IMR-90 (cell line): ENCODE measurements around the gene HGF. TPM values are rescaled to one million over a fixed set of nuclear protein-coding genes. Genes with fewer than 3 reads are reported as not detected.

Experiments
- ATAC-seq: fragments of 200-7000 bp; cut with Tn5 transposase; 2 replicates; pipeline ENCODE4 v1.9.1; 2020; ENCODE audit warnings: low read depth, mild to moderate bottlenecking, moderate library complexity
- BruUV-seq: library from RNA; stranded (reverse); fragments of 400-500 nt; replicated peaks from 2 replicates; lab custom pipeline; 2021; lab: Mats Ljungman, UMichigan
- CTCF ChIA-PET: fragments of 300-600 bp; formaldehyde crosslinking; extraction: SDS; loops from one replicate; lab custom pipeline; 2021; ENCODE audit warnings: antibody characterized with exemption; lab: Yijun Ruan, JAX
- POLR2A ChIA-PET: fragments of 300-600 bp; sonication (Branson Sonifier 250); formaldehyde crosslinking; loops from one replicate; lab custom pipeline; 2022; ENCODE audit warnings: antibody characterized with exemption; ENCODE audit not compliant: unreplicated experiment; lab: Charles Lee
- DNase-seq: peaks from one replicate; pipeline ENCODE4 v3.0.0; 2013
- H2AFZ ChIP-seq: replicated peaks from 2 replicates; pipeline ENCODE3; 2013; ENCODE audit warnings: low read length, mild to moderate bottlenecking; ENCODE audit not compliant: poor library complexity
- H2AK5ac ChIP-seq: 2 replicates; pipeline ENCODE4 v1.6.1; 2013; ENCODE audit warnings: low read depth, low read length, inconsistent platforms
- H2AK9ac ChIP-seq: replicated peaks from 2 replicates; pipeline ENCODE3; 2013; ENCODE audit warnings: mild to moderate bottlenecking, low read depth, low read length, moderate library complexity; ENCODE audit not compliant: poor library complexity
- H2BK120ac ChIP-seq: 2 replicates; pipeline ENCODE4 v1.6.1; 2013; ENCODE audit warnings: low read depth, low read length, inconsistent platforms
- H2BK15ac ChIP-seq: 3 replicates; pipeline ENCODE4 v1.6.1; 2013; ENCODE audit warnings: low read depth, low read length, inconsistent platforms
- H2BK20ac ChIP-seq: 2 replicates; pipeline ENCODE4 v1.6.1; 2013; ENCODE audit warnings: low read depth, mild to moderate bottlenecking, inconsistent platforms, low read length, moderate library complexity
- H2BK5ac ChIP-seq: 2 replicates; pipeline ENCODE4 v1.6.1; 2013; ENCODE audit warnings: mild to moderate bottlenecking, low read depth, low read length, inconsistent platforms; ENCODE audit not compliant: poor library complexity, severe bottlenecking
- H3K14ac ChIP-seq: replicated peaks from 2 replicates; pipeline ENCODE4 v1.6.1; 2013; ENCODE audit warnings: low read depth, low read length, inconsistent platforms
- H3K18ac ChIP-seq: 2 replicates; pipeline ENCODE4 v1.6.1; 2013; ENCODE audit warnings: low read depth, low read length, control low read depth
- H3K23ac ChIP-seq: 2 replicates; pipeline ENCODE4 v1.6.1; 2013; ENCODE audit warnings: low read depth, low read length, inconsistent platforms
- H3K27ac ChIP-seq: 2 replicates; pipeline ENCODE4 v1.5.1; 2013; ENCODE audit warnings: mild to moderate bottlenecking, control low read depth, low read length; ENCODE audit not compliant: insufficient read depth
- H3K27me3 ChIP-seq: 2 replicates; pipeline ENCODE4 v1.6.1; 2013; ENCODE audit warnings: low read length; ENCODE audit not compliant: control insufficient read depth, insufficient read depth
- H3K36me3 ChIP-seq: 2 replicates; pipeline ENCODE4 v1.6.1; 2013; ENCODE audit warnings: low read length, mixed read lengths; ENCODE audit not compliant: control insufficient read depth, insufficient read depth
- H3K4ac ChIP-seq: 2 replicates; pipeline ENCODE4 v1.6.1; 2013; ENCODE audit warnings: low read depth, low read length, inconsistent platforms
- H3K4me1 ChIP-seq: 2 replicates; pipeline ENCODE4 v1.6.1; 2013; ENCODE audit warnings: low read length, mixed read lengths; ENCODE audit not compliant: control insufficient read depth, insufficient read depth
- H3K4me2 ChIP-seq: 2 replicates; pipeline ENCODE4 v1.6.1; 2013; ENCODE audit warnings: low read depth, mild to moderate bottlenecking, control low read depth, low read length, moderate library complexity
- H3K4me3 ChIP-seq: 2 replicates; pipeline ENCODE4 v1.5.1; 2013; ENCODE audit warnings: low read depth, mild to moderate bottlenecking, control low read depth, low read length, moderate library complexity; ENCODE audit not compliant: insufficient read depth
- H3K56ac ChIP-seq: 2 replicates; pipeline ENCODE4 v1.6.1; 2013; ENCODE audit warnings: low read length, inconsistent platforms; ENCODE audit not compliant: insufficient read depth; ENCODE audit errors: extremely low read depth
- H3K79me1 ChIP-seq, 2 experiments: 2 replicates each; pipeline ENCODE4 v1.6.1; 2013; ENCODE audit warnings: low read length in 2 of 2, inconsistent platforms in 1 of 2, low read depth in 1 of 2
- H3K9ac ChIP-seq: 2 replicates; pipeline ENCODE4 v1.6.1; 2013; ENCODE audit warnings: low read depth, low read length, control low read depth
- H3K9me1 ChIP-seq: 2 replicates; pipeline ENCODE4 v1.6.1; 2013; ENCODE audit warnings: low read length, inconsistent platforms; ENCODE audit not compliant: insufficient read depth
- H3K9me3 ChIP-seq: 2 replicates; pipeline ENCODE4 v1.6.1; 2013; ENCODE audit warnings: low read length; ENCODE audit not compliant: control insufficient read depth, insufficient read depth
- H4K20me1 ChIP-seq: 2 replicates; pipeline ENCODE4 v1.6.1; 2013; ENCODE audit warnings: low read length, inconsistent platforms; ENCODE audit not compliant: insufficient read depth
- H4K5ac ChIP-seq: 2 replicates; pipeline ENCODE4 v1.6.1; 2013; ENCODE audit warnings: mild to moderate bottlenecking, low read depth, low read length, control low read depth
- H4K8ac ChIP-seq, 2 experiments: 2 replicates each; pipeline ENCODE4 v1.6.1; 2013; ENCODE audit warnings: low read depth in 2 of 2, low read length in 2 of 2, control low read depth in 1 of 2, inconsistent platforms in 1 of 2
- H4K91ac ChIP-seq: 2 replicates; pipeline ENCODE4 v1.6.1; 2013; ENCODE audit warnings: low read depth, low read length, inconsistent platforms; ENCODE audit not compliant: insufficient read depth
- CEBPB ChIP-seq: IDR thresholded peaks from 2 replicates; pipeline ENCODE4 v1.6.1; 2012; ENCODE audit warnings: low read depth, low read length, improper control_type of control experiment
- MAFK ChIP-seq: IDR thresholded peaks from 2 replicates; pipeline ENCODE4 v1.6.1; 2012; ENCODE audit warnings: low read depth, low read length, improper control_type of control experiment
- MXI1 ChIP-seq: IDR thresholded peaks from 2 replicates; pipeline ENCODE4 v1.6.1; 2012; ENCODE audit warnings: low read depth, mild to moderate bottlenecking, low read length, moderate library complexity, borderline replicate concordance
- WGBS, 2 experiments: methylation state at CpG; one replicate each; pipeline versions ENCODE4 v1.1.5 to v1.1.7; 2013; ENCODE audit warnings: missing lambda C conversion rate in 2 of 2; ENCODE audit not compliant: insufficient read length in 1 of 2; ENCODE audit errors: extremely low coverage in 2 of 2; 5-methylcytosine and 5-hydroxymethylcytosine counted together
- dilution Hi-C: fragments of 300-500 bp; cut with HindIII; formaldehyde crosslinking; loops from one replicate; pipeline ENCODE4 v1.14.3; 2018; ENCODE audit warnings: low sequenced_read_pairs; ENCODE audit not compliant: unreplicated experiment
- in situ Hi-C: fragments of 300-500 bp; cut with MboI; formaldehyde crosslinking; loops from 3 replicates; pipeline ENCODE4 v1.14.3; 2019; ENCODE audit warnings: low sequenced_read_pairs, inconsistent platforms, mixed read lengths
- intact Hi-C: fragments of 100-400 bp; cut with micrococcal nuclease; formaldehyde crosslinking; loops from 2 replicates; pipeline ENCODE4 v1.10.0; 2022
- polyA plus RNA-seq, 3 experiments: library from polyadenylated mRNA; depleted of rRNA; stranded (reverse); fragments of >200 nt; gene quantifications; 2 replicates each; pipeline ENCODE4 v1.2.3, GENCODE V29; 2012; ENCODE audit warnings: low replicate concordance in 1 of 3
- total RNA-seq: library from RNA; depleted of rRNA; stranded (reverse); fragments of >200 nt; gene quantifications from 2 replicates; pipeline ENCODE4 v1.2.3, GENCODE V29; 2012
- TF ChIP-seq, protein P1 (sequence below): fragments of 150-350 bp; IDR thresholded peaks from 2 replicates; pipeline ENCODE4 v1.6.1; 2017; ENCODE audit warnings: mild to moderate bottlenecking, antibody characterized with exemption, low read length, low read depth

HGF gene
- total and polyA plus RNA-seq, 2 of the 4 experiments (the other 2 are of a cell fraction) = 16.8 to 50.9 TPM

DNA sequence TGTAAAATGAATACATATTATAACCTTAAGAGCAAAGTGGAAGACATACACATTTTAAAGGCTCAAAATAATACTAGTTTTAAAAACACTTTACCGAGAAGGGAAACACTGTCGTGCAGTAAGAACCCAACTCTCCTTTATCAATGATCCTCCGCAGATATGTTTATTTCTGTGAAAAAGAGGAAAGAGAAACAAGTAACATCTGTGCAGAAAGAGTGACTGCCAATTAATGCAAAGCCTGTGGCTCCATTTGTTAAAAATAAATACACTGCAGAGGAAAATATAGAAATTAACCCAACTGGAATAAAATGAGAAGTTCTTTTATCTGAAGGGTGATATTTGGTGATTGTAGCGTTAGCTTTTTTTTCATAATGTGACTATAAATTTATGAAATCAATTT lies 62.7 kb downstream of the HGF start:
- Histone ChIP-seq H2AK5ac (no peak overlapping the region), H4K20me1 (no peaks in the 10 kb centered on the region), H2BK15ac (no peak overlapping the region), H3K4me2 (no peak overlapping the region), H3K18ac (peak overlapping the region; percentile 64), H2AFZ (no peak overlapping the region), H3K4me3 (no peak overlapping the region), H3K79me1 (no peaks in the 10 kb centered on the region; a peak in 1 of 4 replicates), H2BK120ac (no peak overlapping the region), H2BK5ac (peak overlapping the region; percentile 43), H3K27me3 (no peaks in the 10 kb centered on the region), H4K8ac (peak overlapping the region in 1 of 2 experiments; percentile 42; a peak in 1 of 4 replicates), H3K4me1 (no peaks in the 10 kb centered on the region; the same call in none of the 2 replicates), H3K9me1 (no peaks in the 10 kb centered on the region), H2BK20ac (no peak overlapping the region; the same call in 1 of the 2 replicates), H3K9ac (no peak overlapping the region), H3K56ac (no peak overlapping the region), H3K27ac (peak overlapping the region; percentile 73; the same call in 1 of the 2 replicates), H3K14ac (no peak overlapping the region), H4K91ac (no peak overlapping the region), H2AK9ac (no peak overlapping the region), H3K36me3 (peaks cover 28% of the 10 kb centered on the region), H4K5ac (no peak overlapping the region), H3K4ac (peak overlapping the region; percentile 21; the same call in 1 of the 2 replicates), H3K9me3 (no peaks in the 10 kb centered on the region), H3K23ac (no peak overlapping the region)
- in situ Hi-C loops = no loop called here
- intact Hi-C loops = loop anchor here (2.0 to 5.0 kb wide), 2 partner anchors 50 to 206 kb away; no protein-coding TSS in a partner anchor
- ATAC-seq (no peak), DNase-seq (no peak)
- TF ChIP-seq MXI1 = no peak
- TF ChIP-seq, protein P1, sequence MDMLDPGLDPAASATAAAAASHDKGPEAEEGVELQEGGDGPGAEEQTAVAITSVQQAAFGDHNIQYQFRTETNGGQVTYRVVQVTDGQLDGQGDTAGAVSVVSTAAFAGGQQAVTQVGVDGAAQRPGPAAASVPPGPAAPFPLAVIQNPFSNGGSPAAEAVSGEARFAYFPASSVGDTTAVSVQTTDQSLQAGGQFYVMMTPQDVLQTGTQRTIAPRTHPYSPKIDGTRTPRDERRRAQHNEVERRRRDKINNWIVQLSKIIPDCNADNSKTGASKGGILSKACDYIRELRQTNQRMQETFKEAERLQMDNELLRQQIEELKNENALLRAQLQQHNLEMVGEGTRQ = no peak
- TF ChIP-seq MAFK = no peak
- no peak for TF ChIP-seq CEBPB
- CTCF ChIA-PET = no interaction called here
- dilution Hi-C loops = no loop called here
- BruUV-seq = no TSS peak
- WGBS, 2 experiments = no CpG with 5 or more reads among the region's 4 CpGs
- POLR2A ChIA-PET = no interaction called here
